Epithelial cell of proximal tubule (primary cell): Measurements from ENCODE around the gene RALY. TPM values are rescaled to one million over a fixed set of nuclear protein-coding genes. Genes with fewer than 3 reads are reported as not detected.

Experiments
- DNase-seq: peaks from one replicate; pipeline ENCODE4 v3.0.0-alpha.2; 2011; ENCODE audit warnings: low read depth
- H3K4me3 ChIP-seq: 2 replicates; pipeline ENCODE4 v1.5.1; 2011; ENCODE audit warnings: low read depth, mild to moderate bottlenecking, low read length
- total RNA-seq: library from RNA; depleted of rRNA; stranded (reverse); fragments of >200 nt; gene quantifications from 2 replicates; pipeline ENCODE4 v1.2.3, GENCODE V29; 2015
- TF ChIP-seq, protein P1 (sequence below): conservative IDR thresholded peaks from 2 replicates; pipeline ENCODE4 v1.5.1; 2012; ENCODE audit warnings: low read depth, mild to moderate bottlenecking, low read length

Gene RALY
- total RNA-seq, 1 donor from 2014 or later = 111 TPM

DNA sequence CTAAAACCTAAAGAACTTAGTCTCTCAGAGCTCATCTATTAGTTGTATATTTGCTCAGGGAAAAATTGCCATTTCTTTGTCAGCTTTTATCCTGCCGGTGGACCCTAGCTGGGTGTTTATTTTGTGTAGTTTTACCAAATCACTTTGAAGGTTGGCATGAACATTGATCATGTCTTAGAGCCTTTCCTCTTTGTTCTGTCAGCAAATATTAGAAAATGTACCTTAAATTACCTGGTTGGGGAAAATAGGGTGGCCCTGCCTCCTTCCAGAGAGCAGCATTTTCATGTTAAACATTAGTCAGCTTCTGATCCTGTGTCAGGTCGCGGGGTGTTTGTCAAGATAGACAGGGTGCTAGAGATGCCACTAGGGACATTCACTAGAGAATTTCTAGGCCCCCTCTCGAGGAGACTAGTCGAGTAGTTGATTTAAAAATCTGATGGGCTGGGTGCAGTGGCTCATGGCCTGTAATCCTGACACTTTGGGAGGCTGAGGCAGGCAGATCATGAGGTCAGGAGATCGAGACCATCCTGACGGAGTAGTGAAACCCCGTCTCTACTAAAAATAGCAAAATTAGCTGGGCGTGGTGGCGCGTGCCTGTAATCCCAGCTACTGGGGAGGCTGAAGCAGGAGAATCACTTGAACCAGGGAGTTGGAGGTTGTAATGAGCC, 11.2 kb downstream of the RALY start:
- no peak overlapping the region for H3K4me3 ChIP-seq
- TF ChIP-seq, protein P1, sequence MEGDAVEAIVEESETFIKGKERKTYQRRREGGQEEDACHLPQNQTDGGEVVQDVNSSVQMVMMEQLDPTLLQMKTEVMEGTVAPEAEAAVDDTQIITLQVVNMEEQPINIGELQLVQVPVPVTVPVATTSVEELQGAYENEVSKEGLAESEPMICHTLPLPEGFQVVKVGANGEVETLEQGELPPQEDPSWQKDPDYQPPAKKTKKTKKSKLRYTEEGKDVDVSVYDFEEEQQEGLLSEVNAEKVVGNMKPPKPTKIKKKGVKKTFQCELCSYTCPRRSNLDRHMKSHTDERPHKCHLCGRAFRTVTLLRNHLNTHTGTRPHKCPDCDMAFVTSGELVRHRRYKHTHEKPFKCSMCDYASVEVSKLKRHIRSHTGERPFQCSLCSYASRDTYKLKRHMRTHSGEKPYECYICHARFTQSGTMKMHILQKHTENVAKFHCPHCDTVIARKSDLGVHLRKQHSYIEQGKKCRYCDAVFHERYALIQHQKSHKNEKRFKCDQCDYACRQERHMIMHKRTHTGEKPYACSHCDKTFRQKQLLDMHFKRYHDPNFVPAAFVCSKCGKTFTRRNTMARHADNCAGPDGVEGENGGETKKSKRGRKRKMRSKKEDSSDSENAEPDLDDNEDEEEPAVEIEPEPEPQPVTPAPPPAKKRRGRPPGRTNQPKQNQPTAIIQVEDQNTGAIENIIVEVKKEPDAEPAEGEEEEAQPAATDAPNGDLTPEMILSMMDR = no peak
- no peak for DNase-seq

DNA sequence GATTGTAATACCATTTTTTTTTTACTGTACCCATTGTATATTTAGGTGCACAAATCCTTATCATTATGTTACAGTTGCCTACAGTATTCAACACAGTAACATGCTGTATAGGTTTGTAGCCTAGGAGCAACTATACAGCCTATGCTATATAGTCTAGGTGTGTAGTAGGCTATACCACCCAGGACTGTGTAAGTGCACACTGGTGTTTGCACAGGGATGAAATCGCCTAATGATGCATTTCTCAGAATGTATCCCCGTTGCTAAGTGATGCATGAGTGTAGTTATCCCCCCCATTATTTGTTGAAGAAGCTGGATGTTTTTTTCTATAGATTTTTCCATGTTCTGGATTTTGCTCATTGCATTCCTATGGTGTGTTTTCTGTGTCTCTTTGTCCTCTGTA, 12.9 kb downstream of the RALY start:
- TF ChIP-seq, protein P1 = no peak
- no peak overlapping the region for H3K4me3 ChIP-seq
- no peak for DNase-seq

DNA sequence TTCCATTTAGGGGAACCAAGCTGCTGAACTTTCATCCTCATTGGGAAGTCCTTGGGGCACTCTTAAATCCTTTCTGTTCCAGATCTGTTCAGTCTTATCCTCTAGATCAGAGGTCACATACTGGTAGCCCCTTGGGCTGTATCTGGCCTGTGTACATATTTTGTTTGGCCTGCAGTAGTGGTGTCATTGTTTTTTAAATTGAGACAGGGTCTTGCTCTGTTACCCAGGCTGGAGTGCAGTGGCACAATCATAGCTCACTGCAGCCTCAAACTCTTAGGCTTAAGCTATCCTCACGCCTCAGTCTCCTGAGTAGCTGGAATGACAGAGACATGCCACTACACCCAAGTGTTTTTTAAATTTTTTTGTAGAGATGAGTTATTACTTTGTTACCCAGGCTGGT, 14.8 kb downstream of the RALY start:
- TF ChIP-seq, protein P1 = no peak
- H3K4me3 ChIP-seq = no peak overlapping the region
- no peak for DNase-seq

GRCh38 chr20:34010405-34010931, 16.8 kb downstream of the RALY start:
- TF ChIP-seq, protein P1 = no peak
- H3K4me3 ChIP-seq = no peak overlapping the region
- no peak for DNase-seq

DNA sequence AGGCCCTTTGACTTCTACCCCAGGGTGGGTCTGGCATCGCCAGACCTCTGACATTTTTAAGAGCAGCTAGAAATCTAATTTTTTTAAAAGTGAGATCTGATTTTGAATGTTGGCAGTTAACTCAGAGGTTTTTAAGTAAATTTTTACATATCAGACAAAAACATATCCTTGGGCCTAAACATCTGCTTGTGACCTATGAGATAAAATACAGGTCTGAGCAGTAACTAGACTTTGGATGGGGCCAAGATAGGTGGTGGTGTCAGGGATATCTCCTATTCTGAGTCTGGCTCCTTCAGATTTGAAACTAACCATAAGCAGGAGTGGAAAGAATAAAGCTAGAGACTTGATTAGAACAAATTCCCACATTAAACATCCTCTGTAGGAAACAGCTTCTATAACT, 17.6 kb downstream of the RALY start:
- TF ChIP-seq, protein P1 = no peak
- H3K4me3 ChIP-seq = no peak overlapping the region
- DNase-seq = no peak

DNA sequence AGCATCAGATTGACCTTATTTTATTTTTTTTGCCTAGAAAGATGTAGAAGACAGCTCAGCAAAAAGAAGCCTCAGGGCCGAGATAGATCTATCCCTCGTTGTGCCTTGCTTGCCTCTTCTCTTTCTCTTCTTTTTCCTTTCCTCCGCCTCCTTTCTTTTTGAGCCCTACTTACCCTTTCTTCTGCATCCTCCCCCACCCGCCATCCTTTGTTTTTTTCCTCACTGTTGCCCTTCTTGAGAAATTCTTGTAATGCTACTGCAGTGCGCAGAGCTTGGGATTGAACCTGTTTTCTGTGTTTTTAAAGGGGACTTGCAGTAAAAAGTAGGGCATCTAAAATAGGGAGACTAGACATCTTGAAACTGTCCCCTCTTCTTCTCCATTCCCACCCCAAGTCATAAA, 18.6 kb downstream of the RALY start:
- TF ChIP-seq, protein P1 = no peak
- no peak overlapping the region for H3K4me3 ChIP-seq
- no peak for DNase-seq

GRCh38 chr20:34012735-34013134, 19.0 kb downstream of the RALY start:
- no peak for DNase-seq
- H3K4me3 ChIP-seq = no peak overlapping the region
- TF ChIP-seq, protein P1 = no peak
